PC-3 (cell line): Measurements from ENCODE around the gene FOXL1. TPM values are rescaled to one million over a fixed set of nuclear protein-coding genes. Genes with fewer than 3 reads are reported as not detected.

Source experiments
- ATAC-seq: fragments of 200-7000 bp; cut with Tn5 transposase; 2 replicates; pipeline ENCODE4 v1.9.1; 2020; ENCODE audit warnings: mild to moderate bottlenecking, moderate library complexity
- BruUV-seq: library from RNA; stranded (reverse); fragments of 400-500 nt; replicated peaks from 2 replicates; lab custom pipeline; 2021; lab: Mats Ljungman, UMichigan
- CTCF ChIA-PET: fragments of 300-600 bp; sonication (Branson Sonifier 250); formaldehyde crosslinking; loops from one replicate; lab custom pipeline; 2022; ENCODE audit warnings: antibody characterized with exemption; lab: Charles Lee
- POLR2A ChIA-PET: fragments of 300-600 bp; sonication (Branson Sonifier 250); formaldehyde crosslinking; loops from one replicate; lab custom pipeline; 2022; ENCODE audit warnings: antibody characterized with exemption; ENCODE audit not compliant: unreplicated experiment; lab: Charles Lee
- DNase-seq: peaks from one replicate; pipeline ENCODE4 v3.0.0-alpha.2; 2015
- H2AFZ ChIP-seq: fragments of 300-600 bp; sonication (generic); 2 replicates; pipeline ENCODE4 v1.6.0; 2016; ENCODE audit warnings: antibody characterized with exemption, low read length
- H3F3A ChIP-seq: fragments of 300-600 bp; sonication (generic); one replicate; pipeline ENCODE4 v1.6.0; 2017; ENCODE audit warnings: antibody characterized with exemption, low read length, control low read depth, mild to moderate bottlenecking; ENCODE audit not compliant: unreplicated experiment
- H3K27ac ChIP-seq: fragments of 300-600 bp; sonication (generic); 2 replicates; pipeline ENCODE4 v1.5.1; 2016; ENCODE audit warnings: mild to moderate bottlenecking, low read length
- H3K27me3 ChIP-seq: fragments of 300-600 bp; sonication (generic); 2 replicates; pipeline ENCODE4 v1.6.1; 2016; ENCODE audit warnings: low read length, mixed read lengths
- H3K36me3 ChIP-seq: fragments of 300-600 bp; sonication (generic); 2 replicates; pipeline ENCODE4 v1.6.1; 2016; ENCODE audit warnings: low read depth, mixed run types, low read length, mixed read lengths
- H3K4me1 ChIP-seq: fragments of 300-600 bp; sonication (generic); 2 replicates; pipeline ENCODE4 v1.5.1; 2016; ENCODE audit warnings: low read length; ENCODE audit not compliant: insufficient read depth
- H3K4me2 ChIP-seq: fragments of 300-600 bp; sonication (generic); 2 replicates; pipeline ENCODE4 v1.6.0; 2016; ENCODE audit warnings: low read length
- H3K4me3 ChIP-seq: fragments of 300-600 bp; sonication (generic); 2 replicates; pipeline ENCODE4 v1.5.1; 2016; ENCODE audit warnings: mild to moderate bottlenecking, low read length, mixed read lengths
- H3K79me2 ChIP-seq: fragments of 300-600 bp; sonication (generic); 2 replicates; pipeline ENCODE4 v1.6.1; 2017; ENCODE audit warnings: low read length, mixed read lengths
- H3K9ac ChIP-seq: fragments of 300-600 bp; sonication (generic); 2 replicates; pipeline ENCODE4 v1.6.0; 2016; ENCODE audit warnings: mild to moderate bottlenecking, low read length
- H3K9me2 ChIP-seq: fragments of 300-600 bp; sonication (generic); replicated peaks from 2 replicates; pipeline ENCODE4 v1.6.1; 2016; ENCODE audit warnings: mixed run types, low read length, mixed read lengths
- H3K9me3 ChIP-seq: fragments of 300-600 bp; sonication (generic); 2 replicates; pipeline ENCODE4 v1.6.1; 2016; ENCODE audit warnings: low read length, mixed read lengths
- H4K20me1 ChIP-seq: fragments of 300-600 bp; sonication (generic); 2 replicates; pipeline ENCODE4 v1.6.1; 2016; ENCODE audit warnings: low read length, mixed read lengths
- CTCF ChIP-seq: fragments of 300-600 bp; sonication (generic); conservative IDR thresholded peaks from 2 replicates; pipeline ENCODE4 v1.5.1; 2017; ENCODE audit warnings: antibody characterized with exemption, low read depth, mild to moderate bottlenecking, low read length
- EZH2 ChIP-seq: fragments of 300-600 bp; sonication (generic); IDR thresholded peaks from one replicate; pipeline ENCODE4 v1.6.1; 2017; ENCODE audit warnings: antibody characterized with exemption, mild to moderate bottlenecking, low read length; ENCODE audit not compliant: unreplicated experiment
- EZH2phosphoT487 ChIP-seq: fragments of 300-600 bp; sonication (generic); IDR thresholded peaks from 2 replicates; pipeline ENCODE4 v1.6.1; 2018; ENCODE audit warnings: mild to moderate bottlenecking, antibody characterized with exemption, low read length, borderline replicate concordance
- intact Hi-C: fragments of 100-400 bp; cut with micrococcal nuclease; formaldehyde crosslinking; loops from 2 replicates; pipeline ENCODE4 v1.9.0; 2023
- total RNA-seq: library from RNA; depleted of rRNA; stranded (reverse); fragments of >200 nt; gene quantifications from 2 replicates; pipeline ENCODE4 v1.2.3, GENCODE V29; 2014

Gene FOXL1
- total RNA-seq, 1 experiment from 2014 or later = 8.1 TPM

GRCh38 chr16:86625821-86626220, 47.5 kb downstream of the FOXL1 start:
- Histone ChIP-seq H3K27ac (no peak overlapping the region), H3K36me3 (no peaks in the 10 kb centered on the region), H3F3A (no peaks in the 10 kb centered on the region), H3K4me2 (no peak overlapping the region), H3K9me2 (no peaks in the 10 kb centered on the region), H3K4me1 (peaks cover 8% of the 10 kb centered on the region), H3K27me3 (no peaks in the 10 kb centered on the region), H3K9ac (no peak overlapping the region), H3K4me3 (no peak overlapping the region), H4K20me1 (no peaks in the 10 kb centered on the region), H3K79me2 (no peaks in the 10 kb centered on the region), H3K9me3 (no peaks in the 10 kb centered on the region), H2AFZ (no peak overlapping the region)
- no TSS peak for BruUV-seq
- ATAC-seq (no peak), DNase-seq (no peak)
- intact Hi-C loops = no loop called here
- CTCF ChIA-PET = no interaction called here
- TF ChIP-seq EZH2 (no peak), CTCF (no peak), EZH2phosphoT487 (no peak)
- POLR2A ChIA-PET = no interaction called here

GRCh38 chr16:86626284-86626683, 47.9 kb downstream of the FOXL1 start:
- CTCF ChIA-PET = no interaction called here
- Histone ChIP-seq H3K4me1 (peaks cover 12% of the 10 kb centered on the region), H3K36me3 (no peaks in the 10 kb centered on the region), H3F3A (no peaks in the 10 kb centered on the region), H2AFZ (no peak overlapping the region), H3K9me2 (no peaks in the 10 kb centered on the region), H3K9ac (no peak overlapping the region), H3K79me2 (no peaks in the 10 kb centered on the region), H3K9me3 (no peaks in the 10 kb centered on the region), H3K4me3 (no peak overlapping the region), H3K27ac (no peak overlapping the region), H4K20me1 (no peaks in the 10 kb centered on the region), H3K4me2 (no peak overlapping the region), H3K27me3 (no peaks in the 10 kb centered on the region)
- no peak for ATAC-seq
- intact Hi-C loops = no loop called here
- no TSS peak for BruUV-seq
- TF ChIP-seq EZH2 (no peak), CTCF (no peak), EZH2phosphoT487 (no peak)
- POLR2A ChIA-PET = no interaction called here
- no peak for DNase-seq

GRCh38 chr16:86626966-86627365, 48.6 kb downstream of the FOXL1 start:
- intact Hi-C loops = no loop called here
- no peak for TF ChIP-seq CTCF
- no peak for TF ChIP-seq EZH2phosphoT487
- TF ChIP-seq EZH2 = no peak
- no peak overlapping the region for H3K4me2 ChIP-seq
- no peaks in the 10 kb centered on the region for H4K20me1 ChIP-seq
- H3K4me3 ChIP-seq = no peak overlapping the region
- no peak overlapping the region for H3K27ac ChIP-seq
- POLR2A ChIA-PET = no interaction called here
- no peaks in the 10 kb centered on the region for H3K27me3 ChIP-seq
- H3K79me2 ChIP-seq = no peaks in the 10 kb centered on the region
- no peak overlapping the region for H3K9ac ChIP-seq
- H2AFZ ChIP-seq = no peak overlapping the region
- no peaks in the 10 kb centered on the region for H3K9me2 ChIP-seq
- BruUV-seq = no TSS peak
- CTCF ChIA-PET = no interaction called here
- H3K36me3 ChIP-seq = no peaks in the 10 kb centered on the region
- DNase-seq (peak; percentile 43), ATAC-seq (no peak)
- H3K4me1 ChIP-seq = peaks cover 19% of the 10 kb centered on the region
- H3F3A ChIP-seq = no peaks in the 10 kb centered on the region
- H3K9me3 ChIP-seq = no peaks in the 10 kb centered on the region
